Measurements from ENCODE around the gene C1orf185.

- TF ChIP-seq CTCF (IDR thresholded peaks at IDR 0.05) (no peak), POLR2A (IDR thresholded peaks at IDR 0.05) (no peak)
Observed at GRCh38 chr1:51088474-51088873, 13.6 kb upstream of the C1orf185 start.

All from body of pancreas (tissue), 4 donors.